GM12865 (cell line): Measurements from ENCODE around the gene KNCN.

ENCODE experiments used
- DNase-seq: peaks from one replicate; pipeline ENCODE4 v3.0.0; 2010; ENCODE audit warnings: low read depth
- H3K4me3 ChIP-seq: 2 replicates; pipeline ENCODE4 v1.5.1; 2011; ENCODE audit warnings: mild to moderate bottlenecking, low read depth, low read length, control low read depth
- CTCF ChIP-seq: IDR thresholded peaks from 2 replicates; pipeline ENCODE4 v1.5.1; 2011; ENCODE audit warnings: low read length, control low read depth, low read depth, inconsistent platforms; ENCODE audit not compliant: insufficient read depth; ENCODE audit errors: missing control alignments

Gene KNCN

GRCh38 chr1:46551597-46552095 lies at the start of gene KNCN:
Gene KNCN, minus strand, starts transcription at chr1:46551647. Its CDS starts 432 bp downstream, at chr1:46551215.
- no peak within 1 kb of the TSS for H3K4me3 ChIP-seq
- TF ChIP-seq CTCF, result no peak
- no peak for DNase-seq

GRCh38 chr1:46599059-46599970 lies 47.9 kb upstream of the KNCN start:
- no peak overlapping the region for H3K4me3 ChIP-seq
- DNase-seq, result no peak
- no peak for TF ChIP-seq CTCF

GRCh38 chr1:46596846-46597245 lies 45.4 kb upstream of the KNCN start:
- DNase-seq, result no peak
- H3K4me3 ChIP-seq, result no peak overlapping the region

GRCh38 chr1:46596036-46596435 lies 44.6 kb upstream of the KNCN start:
- no peak for TF ChIP-seq CTCF
- H3K4me3 ChIP-seq, result no peak overlapping the region
- no peak for DNase-seq

More at GRCh38 chr1:46596846-46597245, 45.4 kb upstream of the KNCN start:
- no peak for TF ChIP-seq CTCF

- TF ChIP-seq CTCF, result no peak
- no peak for DNase-seq
- H3K4me3 ChIP-seq, result no peak overlapping the region
Measured at GRCh38 chr1:46595127-46595526, 43.7 kb upstream of the KNCN start.

- no peak for DNase-seq
- TF ChIP-seq CTCF, result no peak
- H3K4me3 ChIP-seq, result no peak overlapping the region
Measured at GRCh38 chr1:46594063-46594462, 42.6 kb upstream of the KNCN start.
